GM13976 (cell line): ENCODE results near the gene SPOCK2.

Experiments
- DNase-seq: peaks from one replicate; pipeline ENCODE4 v3.0.0; 2012; ENCODE audit warnings: low spot score
- in situ Hi-C: fragments of 300-500 bp; cut with MboI; formaldehyde crosslinking; loops from one replicate; pipeline ENCODE4 v1.12.0; 2022; ENCODE audit warnings: low sequenced_read_pairs, mixed read lengths, inconsistent platforms; ENCODE audit not compliant: unreplicated experiment
- TF ChIP-seq, protein P1 (sequence below): IDR thresholded peaks from 2 replicates; pipeline ENCODE4 v1.5.1; 2012; ENCODE audit warnings: borderline replicate concordance, mild to moderate bottlenecking; ENCODE audit not compliant: insufficient read depth; ENCODE audit errors: extremely low read depth, missing control alignments, control extremely low read depth

The SPOCK2 gene

DNA sequence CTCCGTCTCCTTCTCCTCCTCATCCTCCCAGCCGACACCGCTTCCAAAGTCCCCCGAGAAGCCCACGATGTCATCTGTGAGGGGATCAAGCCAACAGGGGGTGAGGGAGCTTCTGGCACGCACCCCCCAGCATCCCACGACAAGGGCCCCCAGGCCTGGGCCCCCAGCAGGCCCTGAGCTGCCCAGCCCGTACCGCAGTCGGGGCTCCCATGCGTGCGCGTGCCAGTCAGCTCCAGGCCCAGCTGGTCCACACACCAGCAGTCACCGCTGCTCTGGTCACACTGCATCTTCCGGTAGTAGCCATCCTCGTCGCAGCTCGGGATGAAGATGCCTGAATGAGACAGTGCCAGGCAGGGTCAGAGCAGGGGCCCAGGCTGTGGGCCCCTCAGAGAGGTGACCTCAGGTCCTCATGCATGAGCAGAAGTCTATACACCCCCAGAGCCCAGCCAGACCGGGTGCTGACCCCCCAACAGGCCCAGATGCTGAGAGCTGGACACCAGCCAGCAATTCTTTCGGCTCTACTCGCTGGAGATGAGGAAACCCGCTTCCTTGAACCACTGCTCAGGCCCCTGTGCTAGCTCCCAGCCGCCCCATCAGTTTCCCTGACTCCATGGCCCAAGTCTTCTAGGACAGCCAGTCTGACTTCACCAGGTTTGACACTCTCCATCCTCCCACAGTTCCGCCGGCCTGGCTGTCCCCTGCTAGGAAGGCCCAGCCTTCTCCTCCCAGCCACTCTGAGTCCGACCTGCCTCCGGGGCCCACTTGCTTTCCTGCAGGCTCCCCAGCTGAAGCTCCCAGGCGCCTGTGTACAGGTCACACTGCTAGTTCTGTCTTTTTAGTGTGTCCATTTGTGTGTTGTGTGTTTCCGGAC, 25.3 kb downstream of the SPOCK2 start:
- TF ChIP-seq, protein P1, sequence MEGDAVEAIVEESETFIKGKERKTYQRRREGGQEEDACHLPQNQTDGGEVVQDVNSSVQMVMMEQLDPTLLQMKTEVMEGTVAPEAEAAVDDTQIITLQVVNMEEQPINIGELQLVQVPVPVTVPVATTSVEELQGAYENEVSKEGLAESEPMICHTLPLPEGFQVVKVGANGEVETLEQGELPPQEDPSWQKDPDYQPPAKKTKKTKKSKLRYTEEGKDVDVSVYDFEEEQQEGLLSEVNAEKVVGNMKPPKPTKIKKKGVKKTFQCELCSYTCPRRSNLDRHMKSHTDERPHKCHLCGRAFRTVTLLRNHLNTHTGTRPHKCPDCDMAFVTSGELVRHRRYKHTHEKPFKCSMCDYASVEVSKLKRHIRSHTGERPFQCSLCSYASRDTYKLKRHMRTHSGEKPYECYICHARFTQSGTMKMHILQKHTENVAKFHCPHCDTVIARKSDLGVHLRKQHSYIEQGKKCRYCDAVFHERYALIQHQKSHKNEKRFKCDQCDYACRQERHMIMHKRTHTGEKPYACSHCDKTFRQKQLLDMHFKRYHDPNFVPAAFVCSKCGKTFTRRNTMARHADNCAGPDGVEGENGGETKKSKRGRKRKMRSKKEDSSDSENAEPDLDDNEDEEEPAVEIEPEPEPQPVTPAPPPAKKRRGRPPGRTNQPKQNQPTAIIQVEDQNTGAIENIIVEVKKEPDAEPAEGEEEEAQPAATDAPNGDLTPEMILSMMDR: no peak

DNA sequence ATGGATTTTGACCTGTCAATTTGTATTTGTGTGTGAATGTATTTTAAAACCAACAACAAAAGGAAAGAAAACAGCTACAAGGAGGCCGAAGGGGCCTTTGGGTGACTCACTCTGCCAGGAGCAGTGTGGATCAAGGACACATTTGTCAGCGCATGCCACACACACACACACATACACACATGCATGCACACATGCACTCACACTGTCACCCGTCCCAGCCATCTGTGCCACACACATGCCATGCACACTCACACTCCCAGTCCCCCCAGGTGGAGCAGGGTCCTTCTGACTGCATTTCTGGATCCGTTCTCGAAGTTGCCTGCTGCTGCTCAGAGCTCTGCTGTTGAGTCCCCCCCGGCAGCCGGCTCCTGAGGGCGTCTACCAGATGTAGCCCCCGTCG, 26.0 kb downstream of the SPOCK2 start:
- TF ChIP-seq, protein P1: no peak
- no peak for DNase-seq
- in situ Hi-C loops: no loop called here

More for the DNA sequence above, 25.3 kb downstream of the SPOCK2 start:
- DNase-seq: no peak
- in situ Hi-C loops: no loop called here

- TF ChIP-seq, protein P1: no peak
- DNase-seq: no peak
- in situ Hi-C loops: no loop called here
Measured at GRCh38 chr10:72061930-72062329, 26.4 kb downstream of the SPOCK2 start.

DNA sequence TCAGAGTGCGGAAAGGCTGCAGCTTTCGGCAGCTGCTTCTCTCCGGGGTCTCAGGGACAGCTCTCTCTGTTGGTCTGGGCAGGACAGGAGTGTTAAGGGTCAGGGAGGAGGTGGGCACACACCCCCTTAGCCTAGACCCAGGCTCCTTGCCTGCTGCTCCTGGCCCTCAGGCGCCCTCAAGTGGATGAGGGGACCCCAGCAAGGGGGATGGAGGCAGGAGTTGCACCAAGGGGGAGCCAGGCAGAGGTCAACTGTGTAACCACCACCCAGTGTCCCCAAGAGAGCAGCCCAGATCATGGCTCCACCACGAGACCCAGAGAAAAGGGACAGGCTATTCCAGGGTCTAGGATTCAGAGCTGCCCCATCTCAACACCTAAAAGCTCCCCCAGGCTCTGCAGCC, 26.9 kb downstream of the SPOCK2 start:
- peak; percentile 72 for DNase-seq
- TF ChIP-seq, protein P1: peak; percentile 45
- in situ Hi-C loops: no loop called here

DNA sequence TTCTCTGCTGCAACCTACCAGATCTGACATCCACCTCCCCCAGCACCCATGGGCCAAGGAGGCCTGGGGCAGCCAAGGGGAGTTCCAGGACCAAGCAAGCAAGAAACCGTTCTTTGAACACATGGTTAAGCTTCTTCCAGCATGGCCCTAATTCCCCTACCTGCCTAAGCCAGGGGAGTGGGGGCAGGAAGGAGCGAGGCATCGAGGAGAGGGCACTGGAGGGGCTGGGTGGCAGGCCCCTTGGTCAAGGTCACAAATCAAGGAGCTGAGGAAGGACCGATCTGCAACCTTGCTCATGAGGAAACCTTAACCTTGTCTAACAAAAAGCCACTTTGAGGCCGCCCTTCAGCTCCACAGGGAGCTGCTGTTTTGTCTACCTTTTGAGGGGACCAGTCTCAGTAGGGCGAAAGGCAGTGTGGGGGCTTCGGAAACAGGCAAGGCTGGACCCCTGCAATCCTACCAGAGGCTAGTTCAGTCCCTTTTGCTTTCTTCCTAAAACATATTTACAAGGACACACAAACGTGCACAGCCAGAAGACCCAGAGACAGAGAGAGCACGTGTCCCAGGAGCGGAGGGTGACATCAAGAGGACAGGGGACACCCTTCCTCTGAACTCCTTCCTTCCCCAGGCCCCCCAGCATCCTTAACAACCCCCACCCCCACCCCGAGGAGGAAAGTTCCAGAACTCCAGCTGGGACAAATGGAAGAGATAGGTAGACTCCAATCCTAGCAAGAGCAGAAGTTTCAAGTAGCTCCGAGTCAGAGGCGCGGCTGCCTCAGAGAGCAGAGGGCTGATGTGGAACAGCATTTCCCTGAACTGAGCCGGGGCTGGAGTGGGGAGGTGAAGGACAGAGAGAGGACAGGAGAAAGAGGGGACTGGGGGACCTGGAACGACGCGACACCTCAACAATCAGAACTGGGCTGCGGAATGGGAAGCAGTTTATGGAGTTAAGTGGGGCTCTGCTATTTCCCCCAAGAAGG, 28.2 kb downstream of the SPOCK2 start:
- DNase-seq: no peak
- in situ Hi-C loops: loop anchor here (10.0 kb wide), 1 partner anchor 275 kb away; no protein-coding TSS in a partner anchor

More for the DNA sequence above, 28.2 kb downstream of the SPOCK2 start:
- TF ChIP-seq, protein P1: no peak
